SKM-1 (cell line): ENCODE results near the gene COASY.
"Not testable (repeated sequence)": the region's sequence is repeated elsewhere in the genome, so short reads cannot be mapped to it uniquely, and the experiment has no call there.

Source experiments
- DNase-seq: peaks from one replicate; lab custom pipeline; 2025; ENCODE audit not compliant: unreplicated experiment; lab: John Stamatoyannopoulos, UW

The COASY gene

GRCh38 chr17:42552736-42553135, 9.2 kb upstream of the COASY start, which contains the start of gene HSD17B1:
Gene HSD17B1 (plus strand): TSS chr17:42552923. CDS start chr17:42552934, 11 bp downstream.
- not testable (repeated sequence) for DNase-seq

- no peak for DNase-seq
These were observed 8.7 kb upstream of the COASY start for GRCh38 chr17:42553161-42553818.

- no peak for DNase-seq
These were observed 8.1 kb upstream of the COASY start for GRCh38 chr17:42553866-42554249.

- peak; percentile 64 for DNase-seq
These were observed 7.5 kb upstream of the COASY start for GRCh38 chr17:42554250-42555121.

GRCh38 chr17:42555122-42555622, 6.8 kb upstream of the COASY start:
- no peak for DNase-seq

- not testable (repeated sequence) for DNase-seq
These were observed 5.9 kb upstream of the COASY start for GRCh38 chr17:42555961-42556617.

- no peak for DNase-seq
These were observed 2.9 kb upstream of the COASY start for GRCh38 chr17:42559075-42559474.

GRCh38 chr17:42560246-42560645, 1.7 kb upstream of the COASY start:
- no peak for DNase-seq

- no peak for DNase-seq
These were observed 617 bp downstream of the COASY start for GRCh38 chr17:42562388-42563142.

- DNase-seq: no peak
These were observed 1.2 kb downstream of the COASY start for GRCh38 chr17:42563143-42563509.

- DNase-seq: no peak
These were observed 1.6 kb downstream of the COASY start for GRCh38 chr17:42563543-42563942.

- DNase-seq: no peak
These were observed 2.0 kb downstream of the COASY start for GRCh38 chr17:42563950-42564349.

GRCh38 chr17:42564815-42565522, 3.0 kb downstream of the COASY start:
- DNase-seq: no peak

- no peak for DNase-seq
These were observed 3.7 kb downstream of the COASY start for GRCh38 chr17:42565523-42566214.

GRCh38 chr17:42566215-42566882, 4.4 kb downstream of the COASY start:
- DNase-seq: no peak

GRCh38 chr17:42566883-42567573, 5.1 kb downstream of the COASY start, which contains the start of gene MLX:
Gene MLX (plus strand): TSS chr17:42567100. CDS start chr17:42567125, 25 bp downstream.
- peak; percentile 78 for DNase-seq

- no peak for DNase-seq
These were observed 6.6 kb downstream of the COASY start for GRCh38 chr17:42568341-42569111.
